Measurements from ENCODE around the gene BRSK1.

GRCh38 chr19:55287361-55288079, 3.7 kb downstream of the BRSK1 start:
- TF ChIP-seq CTCF (conservative IDR thresholded peaks at IDR 0.05; ENCODE audit: low read length) (no peak), EZH2phosphoT487 (IDR thresholded peaks at IDR 0.05; ENCODE audit: borderline replicate concordance) (no peak)
